ENCODE results near the gene COL12A1. TPM values are rescaled to one million over a fixed set of nuclear protein-coding genes. Genes with fewer than 3 reads are reported as not detected.
"Not testable (repeated sequence)": the region's sequence is repeated elsewhere in the genome, so short reads cannot be mapped to it uniquely, and the experiment has no call there.

The COL12A1 gene
- total RNA-seq, 1 donor from 2014 or later: 17.5 TPM

DNA sequence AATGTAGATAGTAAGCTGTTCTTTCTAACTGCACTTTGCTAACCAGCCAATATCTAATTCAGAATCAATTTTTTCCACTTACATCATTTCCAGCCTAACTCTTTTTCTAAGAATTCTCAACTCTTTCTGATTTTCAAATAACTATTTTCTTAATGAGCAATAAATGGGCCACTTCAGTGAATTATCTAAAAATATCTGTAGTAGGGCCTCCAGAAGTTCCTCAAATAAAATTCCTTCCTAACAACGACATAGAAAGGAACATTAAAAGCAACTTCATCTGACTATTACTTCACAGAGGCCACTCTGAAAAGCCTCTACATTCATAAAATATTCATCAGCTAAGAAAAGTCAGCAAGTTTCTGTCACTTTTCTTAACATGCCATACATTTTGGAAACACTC lies 4.8 kb downstream of the COL12A1 start:
- TF ChIP-seq, protein P1, sequence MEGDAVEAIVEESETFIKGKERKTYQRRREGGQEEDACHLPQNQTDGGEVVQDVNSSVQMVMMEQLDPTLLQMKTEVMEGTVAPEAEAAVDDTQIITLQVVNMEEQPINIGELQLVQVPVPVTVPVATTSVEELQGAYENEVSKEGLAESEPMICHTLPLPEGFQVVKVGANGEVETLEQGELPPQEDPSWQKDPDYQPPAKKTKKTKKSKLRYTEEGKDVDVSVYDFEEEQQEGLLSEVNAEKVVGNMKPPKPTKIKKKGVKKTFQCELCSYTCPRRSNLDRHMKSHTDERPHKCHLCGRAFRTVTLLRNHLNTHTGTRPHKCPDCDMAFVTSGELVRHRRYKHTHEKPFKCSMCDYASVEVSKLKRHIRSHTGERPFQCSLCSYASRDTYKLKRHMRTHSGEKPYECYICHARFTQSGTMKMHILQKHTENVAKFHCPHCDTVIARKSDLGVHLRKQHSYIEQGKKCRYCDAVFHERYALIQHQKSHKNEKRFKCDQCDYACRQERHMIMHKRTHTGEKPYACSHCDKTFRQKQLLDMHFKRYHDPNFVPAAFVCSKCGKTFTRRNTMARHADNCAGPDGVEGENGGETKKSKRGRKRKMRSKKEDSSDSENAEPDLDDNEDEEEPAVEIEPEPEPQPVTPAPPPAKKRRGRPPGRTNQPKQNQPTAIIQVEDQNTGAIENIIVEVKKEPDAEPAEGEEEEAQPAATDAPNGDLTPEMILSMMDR (conservative IDR thresholded peaks at IDR 0.05; ENCODE audit: low read depth, low read length): no peak
- no peak overlapping the region for H3K4me3 ChIP-seq (ENCODE audit: low read depth, low read length)
- DNase-seq (ENCODE audit: low read depth): no peak

DNA sequence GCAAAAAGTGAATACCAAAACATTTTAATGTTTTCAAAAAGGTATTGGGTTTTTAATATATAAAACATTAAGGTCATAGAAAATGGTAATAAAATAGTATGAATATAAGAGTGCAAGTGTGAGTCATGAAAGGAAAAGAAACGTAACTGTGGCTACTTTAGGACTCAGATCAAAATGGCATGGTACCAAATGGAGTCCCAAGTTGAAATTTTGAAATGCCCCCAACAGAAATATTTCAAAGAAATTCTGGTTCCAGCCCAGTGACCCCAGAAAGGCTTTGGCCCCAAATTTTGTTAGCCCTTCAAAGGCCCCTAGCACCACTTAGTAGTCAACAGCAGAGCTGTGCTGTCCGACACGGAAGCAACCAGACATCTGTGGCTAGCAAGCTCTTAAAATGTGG lies 6.0 kb downstream of the COL12A1 start:
- no peak for DNase-seq (ENCODE audit: low read depth)

GRCh38 chr6:75196081-75196687 lies 9.7 kb downstream of the COL12A1 start:
- DNase-seq (ENCODE audit: low read depth): no peak
- TF ChIP-seq, protein P1 (conservative IDR thresholded peaks at IDR 0.05; ENCODE audit: low read depth, low read length): no peak
- no peak overlapping the region for H3K4me3 ChIP-seq (ENCODE audit: low read depth, low read length)

More for the DNA sequence above, 6.0 kb downstream of the COL12A1 start:
- TF ChIP-seq, protein P1 (conservative IDR thresholded peaks at IDR 0.05; ENCODE audit: low read depth, low read length): no peak
- H3K4me3 ChIP-seq (ENCODE audit: low read depth, low read length): no peak overlapping the region

DNA sequence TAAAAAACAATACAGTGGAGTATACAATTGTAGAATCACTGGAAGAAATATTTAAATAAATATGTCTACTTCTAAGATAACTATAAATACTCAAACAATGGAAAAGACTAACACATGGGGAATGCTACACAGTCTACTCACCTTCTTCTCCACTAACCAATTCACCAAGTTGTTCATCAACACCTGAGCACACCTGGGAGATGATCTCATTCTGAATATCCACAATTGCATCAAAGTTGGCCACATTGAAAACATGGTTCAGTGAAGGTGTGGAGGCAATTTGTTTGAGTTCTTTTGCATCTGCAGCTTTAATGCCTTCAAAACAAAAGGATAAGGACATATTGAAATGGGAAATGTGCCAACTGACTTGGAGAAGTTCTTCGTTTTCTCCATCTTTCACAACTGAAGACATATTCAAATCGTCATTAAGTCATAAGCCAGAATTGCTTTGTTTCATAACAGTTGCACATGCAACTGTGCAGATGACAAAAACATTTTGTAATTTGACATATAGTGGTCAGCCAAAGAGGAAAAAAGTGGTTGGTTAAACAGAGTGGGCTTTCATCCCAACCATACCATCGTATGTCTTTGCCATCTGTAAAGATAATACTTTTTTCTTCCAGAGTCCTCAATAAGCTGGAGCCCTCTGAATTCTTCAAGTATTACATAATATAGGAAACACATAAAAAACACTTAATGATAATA lies 17.5 kb downstream of the COL12A1 start:
- DNase-seq (ENCODE audit: low read depth): no peak
- no peak overlapping the region for H3K4me3 ChIP-seq (ENCODE audit: low read depth, low read length)
- TF ChIP-seq, protein P1 (conservative IDR thresholded peaks at IDR 0.05; ENCODE audit: low read depth, low read length): no peak

- not testable (repeated sequence) for DNase-seq (ENCODE audit: low read depth); H3K4me3 ChIP-seq (ENCODE audit: low read depth, low read length)
These were observed 19.3 kb downstream of the COL12A1 start for GRCh38 chr6:75186581-75186980.

DNA sequence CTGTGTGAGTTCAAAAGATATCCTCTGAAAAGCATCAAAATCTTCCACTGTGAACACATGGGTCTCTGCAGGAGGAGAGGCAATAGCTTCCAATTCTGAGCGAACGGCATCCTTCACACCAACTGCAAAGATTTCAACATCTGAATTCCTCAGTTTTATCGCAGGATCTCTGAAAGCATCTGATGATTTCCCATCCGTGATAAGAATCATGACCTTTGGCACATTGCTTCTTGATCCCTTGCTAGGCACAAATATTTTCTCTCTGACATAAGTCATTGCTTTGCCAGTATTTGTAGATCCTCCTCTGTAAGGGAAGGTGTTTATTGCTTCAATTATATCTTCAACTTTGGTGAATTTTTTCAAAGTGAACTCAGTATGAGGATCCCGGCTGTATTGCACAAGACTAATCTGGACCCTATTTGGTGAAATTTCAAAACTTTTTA lies 22.7 kb downstream of the COL12A1 start:
- no peak for DNase-seq (ENCODE audit: low read depth)
- H3K4me3 ChIP-seq (ENCODE audit: low read depth, low read length): no peak overlapping the region
- TF ChIP-seq, protein P1 (conservative IDR thresholded peaks at IDR 0.05; ENCODE audit: low read depth, low read length): no peak

GRCh38 chr6:75180864-75181263 lies 25.0 kb downstream of the COL12A1 start:
- TF ChIP-seq, protein P1 (conservative IDR thresholded peaks at IDR 0.05; ENCODE audit: low read depth, low read length): no peak
- no peak for DNase-seq (ENCODE audit: low read depth)

More at GRCh38 chr6:75180864-75181263, 25.0 kb downstream of the COL12A1 start:
- no peak overlapping the region for H3K4me3 ChIP-seq (ENCODE audit: low read depth, low read length)
